Gastrocnemius medialis (tissue), 4 donors: ENCODE data around the gene GREB1.

Experiments
- CTCF ChIP-seq, 5 experiments: fragments of 450-650 bp in 3 of 5; fragments of 200-600 bp in 2 of 5; sonication (generic) in 2 of 5; IDR thresholded peaks in 4 of 5; conservative IDR thresholded peaks in 1 of 5; 1 replicate in 4 of 5; 2 replicates in 1 of 5; pipeline ENCODE4 v1.5.1; 2016 to 2019; ENCODE audit warnings: antibody characterized with exemption in 5 of 5, mild to moderate bottlenecking in 3 of 5, moderate library complexity in 3 of 5
- POLR2A ChIP-seq, 2 donors: fragments of 450-650 bp; IDR thresholded peaks; one replicate each; pipeline ENCODE4 v1.6.1; 2017; ENCODE audit warnings: antibody characterized with exemption in 2 of 2, mild to moderate bottlenecking in 2 of 2, moderate library complexity in 2 of 2

- no peak for TF ChIP-seq CTCF (IDR thresholded peaks at IDR 0.05 in 4 of 5, conservative IDR thresholded peaks at IDR 0.05 in 1 of 5)
- TF ChIP-seq POLR2A (IDR thresholded peaks at IDR 0.05): no peak
These were observed 18.4 kb downstream of the GREB1 start for GRCh38 chr2:11552260-11552638.
